GM23338 (cell line): ENCODE data around the gene OR14A16. TPM values are rescaled to one million over a fixed set of nuclear protein-coding genes. Genes with fewer than 3 reads are reported as not detected.

Experiments used
- ATAC-seq: fragments of 200-7000 bp; cut with Tn5 transposase; 3 replicates; pipeline ENCODE4 v1.9.1; 2020
- DNase-seq: peaks from one replicate; pipeline ENCODE4 v3.0.0-alpha.2; 2015; ENCODE audit warnings: low spot score
- H2AFZ ChIP-seq: fragments of 200-600 bp; sonication (generic); 2 replicates; pipeline ENCODE4 v1.8.0; 2016; ENCODE audit warnings: antibody characterized with exemption, mild to moderate bottlenecking, moderate library complexity
- H3F3A ChIP-seq: fragments of 200-600 bp; sonication (generic); replicated peaks from 2 replicates; pipeline ENCODE4 v1.8.0; 2017; ENCODE audit warnings: antibody characterized with exemption, mixed run types, low read depth
- H3K27ac ChIP-seq: fragments of 200-600 bp; sonication (generic); 2 replicates; pipeline ENCODE4 v1.6.1; 2016; ENCODE audit warnings: low read depth
- H3K27me3 ChIP-seq: fragments of 200-600 bp; sonication (generic); 2 replicates; pipeline ENCODE4 v1.8.0; 2016; ENCODE audit warnings: mild to moderate bottlenecking, mixed run types, moderate library complexity; ENCODE audit not compliant: insufficient read depth
- H3K36me3 ChIP-seq: fragments of 200-600 bp; sonication (generic); 2 replicates; pipeline ENCODE4 v1.8.0; 2016; ENCODE audit warnings: mild to moderate bottlenecking; ENCODE audit not compliant: insufficient read depth
- H3K4me1 ChIP-seq: fragments of 200-600 bp; sonication (generic); 2 replicates; pipeline ENCODE4 v1.8.0; 2016; ENCODE audit warnings: mild to moderate bottlenecking, moderate library complexity; ENCODE audit not compliant: insufficient read depth
- H3K4me2 ChIP-seq: fragments of 200-600 bp; sonication (generic); 2 replicates; pipeline ENCODE4 v1.7.1; 2017; ENCODE audit warnings: mixed run types
- H3K4me3 ChIP-seq: fragments of 200-600 bp; sonication (generic); 2 replicates; pipeline ENCODE4 v1.6.1; 2016; ENCODE audit warnings: mixed run types
- H3K79me2 ChIP-seq: fragments of 200-600 bp; sonication (generic); replicated peaks from 2 replicates; pipeline ENCODE4 v1.8.0; 2017; ENCODE audit warnings: mild to moderate bottlenecking; ENCODE audit not compliant: insufficient read depth
- H3K9me2 ChIP-seq: fragments of 200-600 bp; sonication (generic); 2 replicates; pipeline ENCODE4 v1.8.0; 2017; ENCODE audit not compliant: insufficient read depth
- H4K20me1 ChIP-seq: fragments of 200-600 bp; sonication (generic); replicated peaks from 2 replicates; pipeline ENCODE4 v1.8.0; 2017; ENCODE audit warnings: mild to moderate bottlenecking; ENCODE audit not compliant: insufficient read depth
- H3K27ac Mint-ChIP-seq: 2 replicates; pipeline ENCODE4 v1.8.0; 2020; ENCODE audit warnings: inconsistent platforms, mild to moderate bottlenecking, moderate library complexity, mixed read lengths
- H3K27me3 Mint-ChIP-seq: 3 replicates; pipeline ENCODE4 v1.8.0; 2022; ENCODE audit warnings: low read depth, mild to moderate bottlenecking, moderate library complexity, mixed read lengths, inconsistent platforms; ENCODE audit not compliant: insufficient read depth, poor library complexity
- H3K36me3 Mint-ChIP-seq: 3 replicates; pipeline ENCODE4 v1.8.0; 2021; ENCODE audit warnings: low read depth, mild to moderate bottlenecking, inconsistent platforms, moderate library complexity, mixed read lengths
- H3K4me1 Mint-ChIP-seq: 3 replicates; pipeline ENCODE4 v1.8.0; 2020; ENCODE audit warnings: mild to moderate bottlenecking, inconsistent platforms, mixed read lengths
- H3K4me3 Mint-ChIP-seq: 3 replicates; pipeline ENCODE4 v1.8.0; 2021; ENCODE audit warnings: moderate library complexity, mild to moderate bottlenecking, inconsistent platforms, mixed read lengths
- H3K9me3 Mint-ChIP-seq: 3 replicates; pipeline ENCODE4 v1.8.0; 2020; ENCODE audit warnings: moderate library complexity, mild to moderate bottlenecking, inconsistent platforms, mixed read lengths
- CREB1 ChIP-seq: fragments of 250-450 bp; sonication (Bioruptor Pico); IDR thresholded peaks from 2 replicates; pipeline ENCODE4 v1.5.0; 2020; ENCODE audit warnings: low read depth, mild to moderate bottlenecking, moderate library complexity
- EZH2 ChIP-seq: fragments of 200-600 bp; sonication (generic); IDR thresholded peaks from one replicate; pipeline ENCODE4 v1.8.0; 2017; ENCODE audit warnings: antibody characterized with exemption, mild to moderate bottlenecking, low read depth; ENCODE audit not compliant: unreplicated experiment
- EZH2phosphoT487 ChIP-seq: fragments of 200-600 bp; sonication (generic); IDR thresholded peaks from one replicate; pipeline ENCODE4 v1.8.1; 2018; ENCODE audit warnings: antibody characterized with exemption; ENCODE audit not compliant: unreplicated experiment
- JUNB ChIP-seq: IDR thresholded peaks from one replicate; pipeline ENCODE4 v1.6.1; 2016; ENCODE audit warnings: antibody characterized with exemption; ENCODE audit not compliant: unreplicated experiment
- NANOG ChIP-seq: IDR thresholded peaks from 2 replicates; pipeline ENCODE4 v1.6.1; 2016; ENCODE audit warnings: antibody characterized with exemption, borderline replicate concordance
- POLR2AphosphoS5 ChIP-seq: IDR thresholded peaks from 2 replicates; pipeline ENCODE4 v1.6.1; 2016; ENCODE audit warnings: antibody characterized with exemption, low read depth
- STAT1 ChIP-seq: IDR thresholded peaks from one replicate; pipeline ENCODE4 v1.6.1; 2016; ENCODE audit warnings: antibody characterized with exemption; ENCODE audit not compliant: unreplicated experiment
- ZNF114 ChIP-seq: fragments of 250-450 bp; sonication (Bioruptor Pico); IDR thresholded peaks from 2 replicates; pipeline ENCODE4 v1.5.0; 2020; ENCODE audit warnings: mild to moderate bottlenecking, moderate library complexity
- ZNF331 ChIP-seq: fragments of 250-450 bp; sonication (Bioruptor Pico); IDR thresholded peaks from 2 replicates; pipeline ENCODE4 v1.5.0; 2020; ENCODE audit warnings: low read depth, mild to moderate bottlenecking, moderate library complexity
- polyA plus RNA-seq: library from polyadenylated mRNA; unstranded; fragments of >200 nt; fragmentation: Nextera tagmentation; extraction: Ambion mirVana; gene quantifications from 2 replicates; pipeline ENCODE4 v1.2.1, GENCODE V29; 2016
- total RNA-seq: library from RNA; depleted of rRNA; stranded (reverse); fragments of >200 nt; shearing (Covaris generic); gene quantifications from 2 replicates; pipeline ENCODE4 v1.2.3, GENCODE V29; 2014
- TF ChIP-seq, protein P1 (sequence below): fragments of 250-450 bp; sonication (Bioruptor Pico); IDR thresholded peaks from 2 replicates; pipeline ENCODE4 v1.5.0; 2020; ENCODE audit warnings: mild to moderate bottlenecking, moderate library complexity
- TF ChIP-seq, protein P2 (sequence below): IDR thresholded peaks from one replicate; pipeline ENCODE4 v1.6.1; 2018; ENCODE audit warnings: antibody characterized with exemption; ENCODE audit not compliant: unreplicated experiment
- TF ChIP-seq, protein P3 (sequence below): IDR thresholded peaks from 2 replicates; pipeline ENCODE4 v1.6.1; 2016; ENCODE audit warnings: antibody characterized with exemption
- TF ChIP-seq, protein P4 (sequence below), 2 experiments: fragments of 200-600 bp in 1 of 2; sonication (generic) in 1 of 2; conservative IDR thresholded peaks; 2 replicates each; pipeline versions ENCODE4 v1.5.1 to v1.6.1; 2016 to 2017; ENCODE audit warnings: antibody characterized with exemption in 2 of 2, low read depth in 2 of 2, mild to moderate bottlenecking in 2 of 2, moderate library complexity in 1 of 2

The OR14A16 gene
- total and polyA plus RNA-seq, 2 experiments from 2014 or later, result 0.34 TPM; not detected in 1

DNA sequence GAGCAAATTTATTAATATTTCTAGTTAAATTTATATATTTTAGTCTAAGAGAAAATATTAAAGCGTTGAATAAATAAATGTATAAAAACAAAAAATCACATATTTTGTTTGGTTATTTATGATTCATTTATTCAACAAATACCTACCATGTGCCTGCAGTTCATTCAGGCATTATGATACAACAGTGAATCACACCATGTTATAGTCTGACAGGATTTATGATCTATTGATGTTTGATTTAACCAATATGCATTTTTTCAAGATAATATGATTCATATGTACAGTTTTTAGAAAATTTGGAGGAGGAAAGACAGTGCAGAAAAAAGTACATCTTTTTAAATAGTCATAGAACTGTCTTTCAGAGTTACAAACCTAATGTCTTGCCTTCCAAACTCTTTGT lies 25.7 kb upstream of the OR14A16 start:
- no peaks in the 10 kb centered on the region for H3K9me2 ChIP-seq
- H3K36me3 ChIP-seq, result no peaks in the 10 kb centered on the region
- H3K4me3 ChIP-seq, result no peak overlapping the region
- peaks cover 12% of the 10 kb centered on the region for H3K4me1 ChIP-seq
- Mint-ChIP-seq H3K36me3 (peaks cover 5% of the 10 kb centered on the region; the same call in 1 of the 3 replicates), H3K4me1 (peaks cover 2% of the 10 kb centered on the region; the same call in 1 of the 3 replicates), H3K27me3 (no peaks in the 10 kb centered on the region), H3K4me3 (no peak overlapping the region), H3K9me3 (peaks cover 58% of the 10 kb centered on the region), H3K27ac (no peak overlapping the region)
- DNase-seq, result no peak
- no peak overlapping the region for H3K27ac ChIP-seq
- H3K4me2 ChIP-seq, result no peak overlapping the region
- no peaks in the 10 kb centered on the region for H3K79me2 ChIP-seq
- H3F3A ChIP-seq, result no peaks in the 10 kb centered on the region
- H3K27me3 ChIP-seq, result no peaks in the 10 kb centered on the region
- no peaks in the 10 kb centered on the region for H4K20me1 ChIP-seq
- ATAC-seq, result no peak
- TF ChIP-seq ZNF114 (CRISPR knock-in tag) (no peak), EZH2 (no peak), JUNB (no peak), STAT1 (no peak), CREB1 (no peak), ZNF331 (CRISPR knock-in tag) (no peak), POLR2AphosphoS5 (no peak), EZH2phosphoT487 (no peak), NANOG (no peak)
- TF ChIP-seq, protein P1, sequence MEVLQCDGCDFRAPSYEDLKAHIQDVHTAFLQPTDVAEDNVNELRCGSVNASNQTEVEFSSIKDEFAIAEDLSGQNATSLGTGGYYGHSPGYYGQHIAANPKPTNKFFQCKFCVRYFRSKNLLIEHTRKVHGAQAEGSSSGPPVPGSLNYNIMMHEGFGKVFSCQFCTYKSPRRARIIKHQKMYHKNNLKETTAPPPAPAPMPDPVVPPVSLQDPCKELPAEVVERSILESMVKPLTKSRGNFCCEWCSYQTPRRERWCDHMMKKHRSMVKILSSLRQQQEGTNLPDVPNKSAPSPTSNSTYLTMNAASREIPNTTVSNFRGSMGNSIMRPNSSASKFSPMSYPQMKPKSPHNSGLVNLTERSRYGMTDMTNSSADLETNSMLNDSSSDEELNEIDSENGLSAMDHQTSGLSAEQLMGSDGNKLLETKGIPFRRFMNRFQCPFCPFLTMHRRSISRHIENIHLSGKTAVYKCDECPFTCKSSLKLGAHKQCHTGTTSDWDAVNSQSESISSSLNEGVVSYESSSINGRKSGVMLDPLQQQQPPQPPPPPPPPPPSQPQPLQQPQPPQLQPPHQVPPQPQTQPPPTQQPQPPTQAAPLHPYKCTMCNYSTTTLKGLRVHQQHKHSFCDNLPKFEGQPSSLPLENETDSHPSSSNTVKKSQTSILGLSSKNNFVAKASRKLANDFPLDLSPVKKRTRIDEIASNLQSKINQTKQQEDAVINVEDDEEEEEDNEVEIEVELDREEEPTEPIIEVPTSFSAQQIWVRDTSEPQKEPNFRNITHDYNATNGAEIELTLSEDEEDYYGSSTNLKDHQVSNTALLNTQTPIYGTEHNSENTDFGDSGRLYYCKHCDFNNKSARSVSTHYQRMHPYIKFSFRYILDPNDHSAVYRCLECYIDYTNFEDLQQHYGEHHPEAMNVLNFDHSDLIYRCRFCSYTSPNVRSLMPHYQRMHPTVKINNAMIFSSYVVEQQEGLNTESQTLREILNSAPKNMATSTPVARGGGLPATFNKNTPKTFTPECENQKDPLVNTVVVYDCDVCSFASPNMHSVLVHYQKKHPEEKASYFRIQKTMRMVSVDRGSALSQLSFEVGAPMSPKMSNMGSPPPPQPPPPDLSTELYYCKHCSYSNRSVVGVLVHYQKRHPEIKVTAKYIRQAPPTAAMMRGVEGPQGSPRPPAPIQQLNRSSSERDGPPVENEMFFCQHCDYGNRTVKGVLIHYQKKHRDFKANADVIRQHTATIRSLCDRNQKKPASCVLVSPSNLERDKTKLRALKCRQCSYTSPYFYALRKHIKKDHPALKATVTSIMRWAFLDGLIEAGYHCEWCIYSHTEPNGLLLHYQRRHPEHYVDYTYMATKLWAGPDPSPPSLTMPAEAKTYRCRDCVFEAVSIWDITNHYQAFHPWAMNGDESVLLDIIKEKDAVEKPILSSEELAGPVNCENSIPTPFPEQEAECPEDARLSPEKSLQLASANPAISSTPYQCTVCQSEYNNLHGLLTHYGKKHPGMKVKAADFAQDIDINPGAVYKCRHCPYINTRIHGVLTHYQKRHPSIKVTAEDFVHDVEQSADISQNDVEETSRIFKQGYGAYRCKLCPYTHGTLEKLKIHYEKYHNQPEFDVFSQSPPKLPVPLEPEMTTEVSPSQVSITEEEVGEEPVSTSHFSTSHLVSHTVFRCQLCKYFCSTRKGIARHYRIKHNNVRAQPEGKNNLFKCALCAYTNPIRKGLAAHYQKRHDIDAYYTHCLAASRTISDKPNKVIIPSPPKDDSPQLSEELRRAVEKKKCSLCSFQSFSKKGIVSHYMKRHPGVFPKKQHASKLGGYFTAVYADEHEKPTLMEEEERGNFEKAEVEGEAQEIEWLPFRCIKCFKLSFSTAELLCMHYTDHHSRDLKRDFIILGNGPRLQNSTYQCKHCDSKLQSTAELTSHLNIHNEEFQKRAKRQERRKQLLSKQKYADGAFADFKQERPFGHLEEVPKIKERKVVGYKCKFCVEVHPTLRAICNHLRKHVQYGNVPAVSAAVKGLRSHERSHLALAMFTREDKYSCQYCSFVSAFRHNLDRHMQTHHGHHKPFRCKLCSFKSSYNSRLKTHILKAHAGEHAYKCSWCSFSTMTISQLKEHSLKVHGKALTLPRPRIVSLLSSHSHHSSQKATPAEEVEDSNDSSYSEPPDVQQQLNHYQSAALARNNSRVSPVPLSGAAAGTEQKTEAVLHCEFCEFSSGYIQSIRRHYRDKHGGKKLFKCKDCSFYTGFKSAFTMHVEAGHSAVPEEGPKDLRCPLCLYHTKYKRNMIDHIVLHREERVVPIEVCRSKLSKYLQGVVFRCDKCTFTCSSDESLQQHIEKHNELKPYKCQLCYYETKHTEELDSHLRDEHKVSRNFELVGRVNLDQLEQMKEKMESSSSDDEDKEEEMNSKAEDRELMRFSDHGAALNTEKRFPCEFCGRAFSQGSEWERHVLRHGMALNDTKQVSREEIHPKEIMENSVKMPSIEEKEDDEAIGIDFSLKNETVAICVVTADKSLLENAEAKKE (CRISPR knock-in tag), result no peak
- TF ChIP-seq, protein P2, sequence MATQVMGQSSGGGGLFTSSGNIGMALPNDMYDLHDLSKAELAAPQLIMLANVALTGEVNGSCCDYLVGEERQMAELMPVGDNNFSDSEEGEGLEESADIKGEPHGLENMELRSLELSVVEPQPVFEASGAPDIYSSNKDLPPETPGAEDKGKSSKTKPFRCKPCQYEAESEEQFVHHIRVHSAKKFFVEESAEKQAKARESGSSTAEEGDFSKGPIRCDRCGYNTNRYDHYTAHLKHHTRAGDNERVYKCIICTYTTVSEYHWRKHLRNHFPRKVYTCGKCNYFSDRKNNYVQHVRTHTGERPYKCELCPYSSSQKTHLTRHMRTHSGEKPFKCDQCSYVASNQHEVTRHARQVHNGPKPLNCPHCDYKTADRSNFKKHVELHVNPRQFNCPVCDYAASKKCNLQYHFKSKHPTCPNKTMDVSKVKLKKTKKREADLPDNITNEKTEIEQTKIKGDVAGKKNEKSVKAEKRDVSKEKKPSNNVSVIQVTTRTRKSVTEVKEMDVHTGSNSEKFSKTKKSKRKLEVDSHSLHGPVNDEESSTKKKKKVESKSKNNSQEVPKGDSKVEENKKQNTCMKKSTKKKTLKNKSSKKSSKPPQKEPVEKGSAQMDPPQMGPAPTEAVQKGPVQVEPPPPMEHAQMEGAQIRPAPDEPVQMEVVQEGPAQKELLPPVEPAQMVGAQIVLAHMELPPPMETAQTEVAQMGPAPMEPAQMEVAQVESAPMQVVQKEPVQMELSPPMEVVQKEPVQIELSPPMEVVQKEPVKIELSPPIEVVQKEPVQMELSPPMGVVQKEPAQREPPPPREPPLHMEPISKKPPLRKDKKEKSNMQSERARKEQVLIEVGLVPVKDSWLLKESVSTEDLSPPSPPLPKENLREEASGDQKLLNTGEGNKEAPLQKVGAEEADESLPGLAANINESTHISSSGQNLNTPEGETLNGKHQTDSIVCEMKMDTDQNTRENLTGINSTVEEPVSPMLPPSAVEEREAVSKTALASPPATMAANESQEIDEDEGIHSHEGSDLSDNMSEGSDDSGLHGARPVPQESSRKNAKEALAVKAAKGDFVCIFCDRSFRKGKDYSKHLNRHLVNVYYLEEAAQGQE, result no peak
- TF ChIP-seq, protein P3, sequence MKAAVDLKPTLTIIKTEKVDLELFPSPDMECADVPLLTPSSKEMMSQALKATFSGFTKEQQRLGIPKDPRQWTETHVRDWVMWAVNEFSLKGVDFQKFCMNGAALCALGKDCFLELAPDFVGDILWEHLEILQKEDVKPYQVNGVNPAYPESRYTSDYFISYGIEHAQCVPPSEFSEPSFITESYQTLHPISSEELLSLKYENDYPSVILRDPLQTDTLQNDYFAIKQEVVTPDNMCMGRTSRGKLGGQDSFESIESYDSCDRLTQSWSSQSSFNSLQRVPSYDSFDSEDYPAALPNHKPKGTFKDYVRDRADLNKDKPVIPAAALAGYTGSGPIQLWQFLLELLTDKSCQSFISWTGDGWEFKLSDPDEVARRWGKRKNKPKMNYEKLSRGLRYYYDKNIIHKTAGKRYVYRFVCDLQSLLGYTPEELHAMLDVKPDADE, result no peak
- TF ChIP-seq, protein P4, sequence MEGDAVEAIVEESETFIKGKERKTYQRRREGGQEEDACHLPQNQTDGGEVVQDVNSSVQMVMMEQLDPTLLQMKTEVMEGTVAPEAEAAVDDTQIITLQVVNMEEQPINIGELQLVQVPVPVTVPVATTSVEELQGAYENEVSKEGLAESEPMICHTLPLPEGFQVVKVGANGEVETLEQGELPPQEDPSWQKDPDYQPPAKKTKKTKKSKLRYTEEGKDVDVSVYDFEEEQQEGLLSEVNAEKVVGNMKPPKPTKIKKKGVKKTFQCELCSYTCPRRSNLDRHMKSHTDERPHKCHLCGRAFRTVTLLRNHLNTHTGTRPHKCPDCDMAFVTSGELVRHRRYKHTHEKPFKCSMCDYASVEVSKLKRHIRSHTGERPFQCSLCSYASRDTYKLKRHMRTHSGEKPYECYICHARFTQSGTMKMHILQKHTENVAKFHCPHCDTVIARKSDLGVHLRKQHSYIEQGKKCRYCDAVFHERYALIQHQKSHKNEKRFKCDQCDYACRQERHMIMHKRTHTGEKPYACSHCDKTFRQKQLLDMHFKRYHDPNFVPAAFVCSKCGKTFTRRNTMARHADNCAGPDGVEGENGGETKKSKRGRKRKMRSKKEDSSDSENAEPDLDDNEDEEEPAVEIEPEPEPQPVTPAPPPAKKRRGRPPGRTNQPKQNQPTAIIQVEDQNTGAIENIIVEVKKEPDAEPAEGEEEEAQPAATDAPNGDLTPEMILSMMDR (conservative IDR thresholded peaks at IDR 0.05; ENCODE audit: low read depth in 2 of 2), result no peak
- H2AFZ ChIP-seq, result no peak overlapping the region
